ENCODE data around the gene LILRA5.
"Not testable (repeated sequence)": the region's sequence is repeated elsewhere in the genome, so short reads cannot be mapped to it uniquely, and the experiment has no call there.

GRCh38 chr19:54280025-54280424, 32.9 kb downstream of the LILRA5 start:
- not testable (repeated sequence) for TF ChIP-seq CTCF (IDR thresholded peaks at IDR 0.05; ENCODE audit: poor library complexity, severe bottlenecking); EP300 (conservative IDR thresholded peaks at IDR 0.05; ENCODE audit: poor library complexity, severe bottlenecking)
